Testis (tissue), 3 donors: Measurements from ENCODE around the gene SAT2. TPM values are rescaled to one million over a fixed set of nuclear protein-coding genes. Genes with fewer than 3 reads are reported as not detected.
A peak's percentile ranks its signal among the peaks of the same experiment; 100 is the strongest.
"Not testable (repeated sequence)": the region's sequence is repeated elsewhere in the genome, so short reads cannot be mapped to it uniquely, and the experiment has no call there.

ENCODE experiments used
- DNase-seq: peaks from one replicate; pipeline ENCODE4 v3.0.0-alpha.2; 2019
- H3K27ac ChIP-seq, 2 donors: fragments of 200-600 bp; sonication (generic); one replicate each; pipeline ENCODE4 v1.5.1; 2019
- H3K27me3 ChIP-seq: fragments of 200-600 bp; sonication (generic); one replicate; pipeline ENCODE4 v1.5.1; 2019
- H3K36me3 ChIP-seq: fragments of 200-600 bp; sonication (generic); one replicate; pipeline ENCODE4 v1.5.1; 2017; ENCODE audit warnings: low read depth; ENCODE audit errors: missing control alignments
- H3K4me1 ChIP-seq: fragments of 200-600 bp; sonication (generic); one replicate; pipeline ENCODE4 v1.5.1; 2019
- H3K4me3 ChIP-seq, 2 donors: fragments of 200-600 bp; sonication (generic); one replicate each; pipeline ENCODE4 v1.5.1; 2017 to 2019
- H3K9me3 ChIP-seq: fragments of 200-600 bp; sonication (generic); one replicate; pipeline ENCODE4 v1.5.1; 2017
- POLR2A ChIP-seq: fragments of 450-650 bp; IDR thresholded peaks from one replicate; pipeline ENCODE4 v1.6.1; 2017; ENCODE audit warnings: antibody characterized with exemption, mild to moderate bottlenecking, moderate library complexity
- WGBS, 2 donors: methylation state at CpG; one replicate each; pipeline ENCODE4 v1.1.5; 2018; 5-methylcytosine and 5-hydroxymethylcytosine counted together
- intact Hi-C: fragments of 100-400 bp; cut with DNase I; formaldehyde crosslinking; loops from one replicate; pipeline ENCODE4 v1.15.1; 2023; ENCODE audit warnings: low total_unique reads
- polyA plus RNA-seq: library from polyadenylated mRNA; stranded (reverse); fragments of 350-450 nt; fragmentation: Illumina TruSeq; extraction: RNeasy Lipid Tissue Mini Kit (QIAGEN cat#74804); gene quantifications from one replicate; pipeline ENCODE4 v1.2.3, GENCODE V29; 2014; ENCODE audit warnings: low read depth, low replicate concordance; ENCODE audit not compliant: insufficient read depth
- total RNA-seq, 2 donors: library from RNA; depleted of rRNA; stranded (reverse); fragments of >200 nt; gene quantifications; one replicate each; pipeline ENCODE4 v1.2.3, GENCODE V29; 2016
- TF ChIP-seq, protein P1 (sequence below), 3 experiments: fragments of 450-650 bp in 2 of 3; fragments of 200-600 bp in 1 of 3; sonication (generic) in 1 of 3; IDR thresholded peaks; one replicate each; pipeline ENCODE4 v1.5.1; 2016 to 2019; ENCODE audit warnings: antibody characterized with exemption in 3 of 3, mild to moderate bottlenecking in 2 of 3, moderate library complexity in 1 of 3

Gene SAT2
- total and polyA plus RNA-seq, 3 donors from 2014 or later: 108 to 128 (median 112) TPM

DNA sequence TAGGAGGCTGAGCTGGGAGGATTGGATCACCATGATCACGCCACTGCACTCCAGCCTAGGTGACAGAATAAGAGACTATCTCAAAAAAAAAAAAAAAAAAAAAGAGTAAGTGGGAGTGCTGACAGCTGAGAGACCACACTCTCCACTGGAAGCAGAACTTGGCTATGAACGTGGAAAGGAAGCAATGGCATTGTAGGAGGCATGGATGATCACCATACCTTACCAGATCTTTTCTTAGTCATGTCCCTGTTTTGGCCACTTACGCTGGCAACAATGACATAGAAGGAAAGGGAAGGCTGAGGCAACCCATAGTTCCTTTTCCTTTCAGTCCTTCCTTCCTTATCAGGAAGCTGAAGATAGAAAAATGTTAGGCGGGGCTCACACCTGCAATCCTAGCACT lies 19.4 kb upstream of the SAT2 start:
- no peaks in the 10 kb centered on the region for H3K27me3 ChIP-seq
- H3K27ac ChIP-seq: no peak overlapping the region
- DNase-seq: no peak
- peaks cover 12% of the 10 kb centered on the region for H3K4me1 ChIP-seq
- WGBS, 2 donors: 68 to 83% methylated on average over 4 of the region's 4 CpGs
- H3K36me3 ChIP-seq: no peaks in the 10 kb centered on the region
- no peaks in the 10 kb centered on the region for H3K9me3 ChIP-seq
- no peak overlapping the region for H3K4me3 ChIP-seq
- intact Hi-C loops: no loop called here
- TF ChIP-seq, protein P1, sequence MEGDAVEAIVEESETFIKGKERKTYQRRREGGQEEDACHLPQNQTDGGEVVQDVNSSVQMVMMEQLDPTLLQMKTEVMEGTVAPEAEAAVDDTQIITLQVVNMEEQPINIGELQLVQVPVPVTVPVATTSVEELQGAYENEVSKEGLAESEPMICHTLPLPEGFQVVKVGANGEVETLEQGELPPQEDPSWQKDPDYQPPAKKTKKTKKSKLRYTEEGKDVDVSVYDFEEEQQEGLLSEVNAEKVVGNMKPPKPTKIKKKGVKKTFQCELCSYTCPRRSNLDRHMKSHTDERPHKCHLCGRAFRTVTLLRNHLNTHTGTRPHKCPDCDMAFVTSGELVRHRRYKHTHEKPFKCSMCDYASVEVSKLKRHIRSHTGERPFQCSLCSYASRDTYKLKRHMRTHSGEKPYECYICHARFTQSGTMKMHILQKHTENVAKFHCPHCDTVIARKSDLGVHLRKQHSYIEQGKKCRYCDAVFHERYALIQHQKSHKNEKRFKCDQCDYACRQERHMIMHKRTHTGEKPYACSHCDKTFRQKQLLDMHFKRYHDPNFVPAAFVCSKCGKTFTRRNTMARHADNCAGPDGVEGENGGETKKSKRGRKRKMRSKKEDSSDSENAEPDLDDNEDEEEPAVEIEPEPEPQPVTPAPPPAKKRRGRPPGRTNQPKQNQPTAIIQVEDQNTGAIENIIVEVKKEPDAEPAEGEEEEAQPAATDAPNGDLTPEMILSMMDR (IDR thresholded peaks at IDR 0.05): no peak
- no peak for TF ChIP-seq POLR2A

DNA sequence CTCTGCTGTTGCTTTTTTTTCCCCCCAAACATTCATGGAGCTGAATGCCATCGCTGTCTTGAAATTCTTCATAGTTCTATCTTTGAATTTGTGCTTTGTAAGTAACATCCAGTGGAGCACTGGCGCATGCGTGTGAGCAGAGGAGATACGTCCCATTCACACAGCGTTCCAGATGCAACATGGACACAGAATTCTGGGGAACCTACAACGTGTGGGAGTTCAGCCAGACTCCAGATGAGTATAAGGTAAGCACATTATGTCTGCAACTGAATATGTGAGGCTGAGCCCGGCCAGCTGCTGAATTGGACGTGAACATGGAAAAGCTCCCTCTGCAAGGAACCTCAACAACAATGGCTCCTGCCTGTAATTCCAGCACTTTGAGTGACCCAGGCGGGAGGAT lies 18.8 kb upstream of the SAT2 start:
- Histone ChIP-seq H3K27me3 (no peaks in the 10 kb centered on the region), H3K36me3 (no peaks in the 10 kb centered on the region), H3K27ac (no peak overlapping the region), H3K4me3 (no peak overlapping the region), H3K4me1 (peaks cover 12% of the 10 kb centered on the region), H3K9me3 (no peaks in the 10 kb centered on the region)
- WGBS, 2 donors: 44 to 62% methylated on average over 8 to 9 of the region's 9 CpGs
- no peak for DNase-seq
- intact Hi-C loops: no loop called here
- no peak for TF ChIP-seq POLR2A
- TF ChIP-seq, protein P1 (IDR thresholded peaks at IDR 0.05): no peak

DNA sequence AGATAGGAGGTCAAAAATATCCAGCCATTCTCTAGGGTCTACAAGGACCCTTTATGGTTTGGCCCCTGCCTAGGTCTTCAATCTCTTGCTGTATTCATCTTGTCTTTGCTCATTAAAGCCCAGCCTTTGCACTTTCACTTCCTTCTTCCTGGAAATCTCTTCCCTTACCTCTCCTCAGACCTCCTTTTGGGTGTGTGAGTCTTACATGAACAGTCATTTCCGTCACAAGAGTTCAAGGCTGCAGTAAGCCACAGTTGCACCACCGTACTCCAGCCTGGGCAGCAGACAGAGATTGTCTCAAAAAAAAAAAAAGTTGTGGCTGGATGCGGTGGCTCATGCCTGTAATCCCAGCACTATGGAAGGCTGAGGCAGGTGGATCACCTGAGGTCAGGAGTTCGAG lies 17.2 kb upstream of the SAT2 start:
- no peaks in the 10 kb centered on the region for H3K27me3 ChIP-seq
- no peak overlapping the region for H3K4me3 ChIP-seq
- H3K9me3 ChIP-seq: no peaks in the 10 kb centered on the region
- H3K4me1 ChIP-seq: no peaks in the 10 kb centered on the region
- no peaks in the 10 kb centered on the region for H3K36me3 ChIP-seq
- no peak overlapping the region for H3K27ac ChIP-seq
- TF ChIP-seq, protein P1 (IDR thresholded peaks at IDR 0.05): no peak
- no peak for TF ChIP-seq POLR2A
- intact Hi-C loops: no loop called here
- WGBS, 2 donors: 86 to 89% methylated on average over 4 of the region's 4 CpGs
- DNase-seq: no peak

DNA sequence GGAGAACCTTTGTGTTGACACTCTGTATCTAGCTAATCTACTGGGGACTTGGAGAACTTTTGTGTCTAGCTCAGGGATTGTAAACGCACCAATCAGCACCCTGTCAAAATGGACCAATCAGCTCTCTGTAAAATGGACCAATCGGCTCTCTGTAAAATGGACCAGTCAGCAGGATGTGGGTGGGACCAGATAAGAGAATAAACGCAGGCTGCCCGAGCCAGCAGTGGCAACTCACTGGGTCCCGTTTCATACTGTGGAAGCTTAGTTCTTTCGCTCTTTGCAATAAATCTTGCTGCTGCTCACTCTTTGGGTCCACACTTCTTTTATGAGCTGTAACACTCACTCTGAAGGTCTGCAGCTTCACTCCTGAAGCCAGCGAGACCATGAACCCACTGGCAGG lies 14.0 kb upstream of the SAT2 start:
- 52 to 56% methylated on average over 7 of the region's 7 CpGs for WGBS, 2 donors
- intact Hi-C loops, H3K27ac ChIP-seq, H3K9me3 ChIP-seq, H3K27me3 ChIP-seq, H3K4me1 ChIP-seq, H3K36me3 ChIP-seq, H3K4me3 ChIP-seq: not testable (repeated sequence)
- peak; percentile 55 for DNase-seq

DNA sequence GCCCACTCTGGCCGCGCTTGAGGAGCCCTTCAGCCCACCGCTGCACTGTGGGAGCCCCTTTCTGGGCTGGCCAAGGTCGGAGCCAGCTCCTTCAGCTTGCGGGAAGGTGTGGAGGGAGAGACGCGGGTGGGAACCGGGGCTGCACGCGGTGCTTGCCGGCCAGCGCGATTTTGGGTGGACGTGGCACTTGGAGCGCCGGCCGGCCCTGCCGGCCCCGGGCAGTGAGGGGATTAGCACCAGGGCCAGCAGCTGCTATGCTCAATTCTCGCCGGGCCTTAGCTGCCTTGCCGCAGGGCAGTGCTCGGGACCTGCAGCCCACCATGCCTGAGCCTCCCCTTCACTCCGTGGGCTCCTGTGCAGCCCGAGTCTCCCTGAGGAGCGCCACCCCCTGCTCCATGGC lies 13.2 kb upstream of the SAT2 start:
- intact Hi-C loops: no loop called here
- WGBS, 2 donors: 88% methylated on average over 22 of the region's 26 CpGs; no CpG with 5 or more reads in 1 of the 2 donors

More for the DNA sequence above, 13.2 kb upstream of the SAT2 start:
- no peak for TF ChIP-seq POLR2A
- TF ChIP-seq, protein P1 (IDR thresholded peaks at IDR 0.05): no peak
- Histone ChIP-seq H3K27me3 (no peaks in the 10 kb centered on the region), H3K9me3 (no peaks in the 10 kb centered on the region), H3K4me3 (no peak overlapping the region), H3K36me3 (no peaks in the 10 kb centered on the region), H3K27ac (no peak overlapping the region), H3K4me1 (no peaks in the 10 kb centered on the region)
- no peak for DNase-seq
